GM03348 (cell line): ENCODE data around the gene GALNT13.
A peak's percentile ranks its signal among the peaks of the same experiment; 100 is the strongest.

ENCODE experiments used
- DNase-seq: peaks from one replicate; pipeline ENCODE4 v3.0.0; 2012; ENCODE audit warnings: low spot score

Gene GALNT13

GRCh38 chr2:154130821-154131220 is 259.1 kb downstream of the GALNT13 start:
- peak; percentile 7 for DNase-seq

- no peak for DNase-seq
Measured at GRCh38 chr2:154132827-154133226, 261.1 kb downstream of the GALNT13 start.

GRCh38 chr2:154133823-154134222 is 262.1 kb downstream of the GALNT13 start:
- peak; percentile 21 for DNase-seq

GRCh38 chr2:154140249-154141025 is 268.7 kb downstream of the GALNT13 start:
- DNase-seq: no peak

- DNase-seq: no peak
Measured at GRCh38 chr2:154142480-154142879, 270.8 kb downstream of the GALNT13 start.

- DNase-seq: no peak
Measured at GRCh38 chr2:154143105-154143504, 271.4 kb downstream of the GALNT13 start.

- DNase-seq: no peak
Measured at GRCh38 chr2:154158101-154158500, 286.4 kb downstream of the GALNT13 start.

- DNase-seq: no peak
Measured at GRCh38 chr2:154161286-154161685, 289.6 kb downstream of the GALNT13 start.

- no peak for DNase-seq
Measured at GRCh38 chr2:154170400-154170799, 298.7 kb downstream of the GALNT13 start.

GRCh38 chr2:154173164-154173563 is 301.4 kb downstream of the GALNT13 start:
- DNase-seq: no peak

GRCh38 chr2:154173919-154174318 is 302.2 kb downstream of the GALNT13 start:
- DNase-seq: no peak

GRCh38 chr2:154182008-154182407 is 310.3 kb downstream of the GALNT13 start:
- DNase-seq: no peak

- no peak for DNase-seq
Measured at GRCh38 chr2:154187948-154188347, 316.2 kb downstream of the GALNT13 start.

GRCh38 chr2:154189953-154190352 is 318.2 kb downstream of the GALNT13 start:
- DNase-seq: no peak

- no peak for DNase-seq
Measured at GRCh38 chr2:154193246-154193645, 321.5 kb downstream of the GALNT13 start.

- no peak for DNase-seq
Measured at GRCh38 chr2:154194909-154195643, 323.4 kb downstream of the GALNT13 start.

- DNase-seq: no peak
Measured at GRCh38 chr2:154195644-154196195, 324.0 kb downstream of the GALNT13 start.

- DNase-seq: no peak
Measured at GRCh38 chr2:154198866-154199265, 327.1 kb downstream of the GALNT13 start.

GRCh38 chr2:154203206-154203605 is 331.5 kb downstream of the GALNT13 start:
- DNase-seq: no peak

- DNase-seq: no peak
Measured at GRCh38 chr2:154203902-154204301, 332.2 kb downstream of the GALNT13 start.

GRCh38 chr2:154207288-154208047 is 335.7 kb downstream of the GALNT13 start:
- no peak for DNase-seq

GRCh38 chr2:154223726-154224125 is 352.0 kb downstream of the GALNT13 start:
- DNase-seq: no peak
